Body of pancreas (tissue), 4 donors: ENCODE measurements around the gene ZSCAN30. TPM values are rescaled to one million over a fixed set of nuclear protein-coding genes. Genes with fewer than 3 reads are reported as not detected.

Experiments used
- ATAC-seq: fragments of 150-250 bp; one replicate; pipeline ENCODE4 v1.9.1; 2016
- DNase-seq, 4 donors: peaks; one replicate each; pipeline ENCODE4 v3.0.0-alpha.2; 2019
- H3K27ac ChIP-seq, 4 donors: fragments of 200-600 bp; sonication (generic); 1 replicate in 3 of 4; 2 replicates in 1 of 4; pipeline versions ENCODE4 v1.5.1 to v1.6.1; 2016 to 2019; ENCODE audit warnings: mild to moderate bottlenecking in 1 of 4, mixed read lengths in 1 of 4, moderate library complexity in 1 of 4
- H3K27me3 ChIP-seq, 2 donors: fragments of 200-600 bp; sonication (generic); one replicate each; pipeline ENCODE4 v1.6.0; 2016; ENCODE audit warnings: mild to moderate bottlenecking in 1 of 2
- H3K36me3 ChIP-seq, 2 donors: fragments of 200-600 bp; sonication (generic); replicated peaks in 1 of 2; 2 replicates each; pipeline ENCODE4 v1.5.1; 2016; ENCODE audit warnings: low read depth in 2 of 2; ENCODE audit not compliant: insufficient read depth in 1 of 2
- H3K4me1 ChIP-seq: fragments of 200-600 bp; sonication (generic); one replicate; pipeline ENCODE4 v1.6.0; 2016
- H3K4me3 ChIP-seq, 2 donors: fragments of 200-600 bp; sonication (generic); 1 replicate in 1 of 2; 2 replicates in 1 of 2; pipeline ENCODE4 v1.5.1; 2016 to 2019
- H3K9me3 ChIP-seq, 3 donors: fragments of 200-600 bp; sonication (generic); 1 replicate in 2 of 3; 2 replicates in 1 of 3; pipeline ENCODE4 v1.5.1; 2016
- CTCF ChIP-seq, 7 experiments: fragments of 450-650 bp in 4 of 7; fragments of 200-600 bp in 3 of 7; sonication (generic) in 3 of 7; IDR thresholded peaks; one replicate each; pipeline ENCODE4 v1.5.1; 2016 to 2019; ENCODE audit warnings: antibody characterized with exemption in 7 of 7
- POLR2A ChIP-seq, 3 donors: fragments of 450-650 bp; IDR thresholded peaks; one replicate each; pipeline ENCODE4 v1.6.1; 2016; ENCODE audit warnings: antibody characterized with exemption in 3 of 3, mild to moderate bottlenecking in 2 of 3
- WGBS, 2 donors: methylation state at CpG; one replicate each; pipeline ENCODE4 v1.1.5; 2017; 5-methylcytosine and 5-hydroxymethylcytosine counted together
- intact Hi-C: fragments of 100-400 bp; cut with DNase I; formaldehyde crosslinking; loops from one replicate; pipeline ENCODE4 v1.15.1; 2023
- total RNA-seq, 2 donors: library from RNA; depleted of rRNA; stranded (reverse); fragments of >200 nt; gene quantifications; one replicate each; pipeline ENCODE4 v1.1.0, GENCODE V29; 2016

Gene ZSCAN30
- total RNA-seq, 2 donors from 2014 or later, result 9.9 to 19.4 TPM

DNA sequence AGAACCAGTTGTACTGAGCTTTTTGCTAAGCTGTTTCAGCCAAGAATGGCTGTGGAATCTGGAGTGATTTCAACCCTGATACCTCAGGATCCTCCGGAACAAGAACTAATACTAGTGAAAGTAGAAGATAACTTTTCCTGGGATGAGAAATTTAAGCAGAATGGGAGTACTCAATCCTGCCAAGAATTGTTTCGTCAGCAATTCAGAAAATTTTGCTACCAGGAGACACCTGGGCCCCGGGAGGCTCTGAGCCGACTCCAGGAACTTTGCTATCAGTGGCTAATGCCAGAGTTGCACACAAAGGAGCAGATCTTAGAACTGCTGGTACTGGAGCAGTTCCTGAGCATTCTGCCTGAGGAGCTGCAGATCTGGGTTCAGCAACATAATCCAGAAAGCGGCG, 47.6 kb downstream of the ZSCAN30 start:
- peaks cover 3 to 19% of the 10 kb centered on the region in 2 donors for H3K36me3 ChIP-seq
- H3K27me3 ChIP-seq, result no peaks in the 10 kb centered on the region
- no peak overlapping the region for H3K4me3 ChIP-seq
- WGBS, 2 donors, result 88 to 94% methylated on average over 6 of the region's 6 CpGs
- intact Hi-C loops, result no loop called here
- TF ChIP-seq CTCF (IDR thresholded peaks at IDR 0.05) (no peak), POLR2A (IDR thresholded peaks at IDR 0.05) (no peak)
- H3K9me3 ChIP-seq, result no peaks in the 10 kb centered on the region
- ATAC-seq, result no peak
- H3K4me1 ChIP-seq, result peaks cover 17% of the 10 kb centered on the region
- no peak for DNase-seq
- no peak overlapping the region for H3K27ac ChIP-seq

GRCh38 chr18:35241448-35241804, 48.6 kb downstream of the ZSCAN30 start:
- Histone ChIP-seq H3K4me3 (peak overlapping the region; percentile 67 to 87), H3K9me3 (no peaks in the 10 kb centered on the region), H3K4me1 (peaks cover 17% of the 10 kb centered on the region), H3K36me3 (peaks cover 3 to 19% of the 10 kb centered on the region in 2 donors), H3K27ac (peak overlapping the region; percentile 85 to 98 (median 91)), H3K27me3 (no peaks in the 10 kb centered on the region)
- no peak for DNase-seq
- 0 to 1% methylated on average over 5 of the region's 5 CpGs for WGBS, 2 donors
- intact Hi-C loops, result no loop called here
- TF ChIP-seq CTCF (IDR thresholded peaks at IDR 0.05), result no peak
- TF ChIP-seq POLR2A (IDR thresholded peaks at IDR 0.05), result no peak
- no peak for ATAC-seq

DNA sequence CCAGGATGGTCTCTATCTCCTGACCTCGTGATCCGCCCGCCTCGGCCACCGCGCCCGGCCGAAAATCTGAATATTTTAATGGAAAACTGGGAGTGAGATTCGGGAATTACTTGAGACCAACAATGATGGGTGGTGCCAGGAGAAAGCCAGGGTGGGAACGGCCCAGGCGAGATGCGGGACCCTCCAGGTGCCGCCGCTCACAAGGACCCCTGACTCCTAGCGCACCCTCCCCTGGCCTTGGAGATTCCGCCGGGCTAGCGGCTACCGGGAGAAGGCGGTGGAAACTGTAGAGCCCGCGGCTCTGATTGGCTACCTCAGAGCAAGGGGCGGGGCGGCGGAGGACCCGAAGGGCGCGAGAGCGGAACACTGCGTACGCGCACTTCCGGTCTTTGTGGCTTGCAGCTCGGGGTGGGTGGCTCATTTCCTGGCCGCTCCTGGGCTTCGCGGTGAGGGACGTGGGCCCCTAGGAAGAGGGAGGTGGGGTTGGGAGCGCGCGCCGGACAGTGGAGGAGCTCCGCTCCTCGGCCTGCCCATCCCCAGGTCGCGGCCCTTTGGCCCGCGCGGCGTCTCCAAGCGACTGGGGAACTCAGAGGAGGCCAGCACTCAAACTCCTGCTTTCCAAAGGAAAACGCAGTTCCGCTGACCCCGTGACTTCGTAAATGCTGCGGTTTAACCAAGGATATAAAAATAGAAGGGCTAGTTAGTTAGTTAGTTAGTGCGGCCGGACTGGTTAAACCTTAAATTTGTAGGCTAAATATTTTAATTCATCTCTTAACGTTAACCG, 49.2 kb downstream of the ZSCAN30 start, which contains the start of gene ZNF397:
Gene ZNF397, plus strand, starts transcription at position 371 of the 784 bp plus-strand sequence. CDS start 1,437 bp downstream, outside the sequence.
- TF ChIP-seq POLR2A (IDR thresholded peaks at IDR 0.05) (peak; percentile 84 to 95 (median 94)), CTCF (IDR thresholded peaks at IDR 0.05) (peak in 1 of 7 experiments; percentile 7)
- Histone ChIP-seq H3K27me3 (no peaks in the 10 kb centered on the region), H3K4me1 (peaks cover 17% of the 10 kb centered on the region), H3K36me3 (peaks cover 3 to 16% of the 10 kb centered on the region in 2 donors), H3K27ac (peak within 1 kb of the TSS; percentile 85 to 98 (median 91)), H3K9me3 (no peaks in the 10 kb centered on the region), H3K4me3 (peak within 1 kb of the TSS; percentile 67 to 87)
- DNase-seq (peak; percentile 97 to 98 (median 97)), ATAC-seq (peak; percentile 100)
- intact Hi-C loops, result no loop called here
- WGBS, 2 donors, result 0 to 4% methylated on average over 9 to 53 of the region's 60 CpGs

- TF ChIP-seq POLR2A (IDR thresholded peaks at IDR 0.05) (no peak), CTCF (IDR thresholded peaks at IDR 0.05) (no peak)
- WGBS, 2 donors, result 91 to 96% methylated on average over 1 of the region's 1 CpG
- Histone ChIP-seq H3K27me3 (no peaks in the 10 kb centered on the region), H3K4me3 (no peak overlapping the region), H3K36me3 (peaks cover 3 to 5% of the 10 kb centered on the region in 2 donors), H3K9me3 (no peaks in the 10 kb centered on the region), H3K27ac (no peak overlapping the region), H3K4me1 (peaks cover 17% of the 10 kb centered on the region)
- intact Hi-C loops, result no loop called here
- DNase-seq (no peak), ATAC-seq (no peak)
Measured at GRCh38 chr18:35239314-35239713, 50.7 kb downstream of the ZSCAN30 start.
